GM10266 (cell line): ENCODE results near the gene DOCK2.

Experiments used
- DNase-seq: peaks from one replicate; pipeline ENCODE4 v3.0.0; 2012; ENCODE audit errors: extremely low spot score
- CTCF ChIP-seq: IDR thresholded peaks from 2 replicates; pipeline ENCODE4 v1.5.1; 2012; ENCODE audit warnings: mild to moderate bottlenecking, low read depth; ENCODE audit not compliant: control insufficient read depth, insufficient read depth; ENCODE audit errors: missing control alignments

DOCK2 gene

GRCh38 chr5:169691471-169691870 is 54.4 kb downstream of the DOCK2 start:
- no peak for DNase-seq
- TF ChIP-seq CTCF, result no peak

GRCh38 chr5:169694091-169694625 is 57.1 kb downstream of the DOCK2 start:
- no peak for DNase-seq
- no peak for TF ChIP-seq CTCF

- DNase-seq, result no peak
- no peak for TF ChIP-seq CTCF
Measured at GRCh38 chr5:169695025-169695625, 58.0 kb downstream of the DOCK2 start.

- DNase-seq, result no peak
- TF ChIP-seq CTCF, result no peak
Measured at GRCh38 chr5:169695919-169696490, 58.9 kb downstream of the DOCK2 start.

- TF ChIP-seq CTCF, result no peak
- DNase-seq, result no peak
Measured at GRCh38 chr5:169696621-169697510, 59.8 kb downstream of the DOCK2 start.

- no peak for DNase-seq
- no peak for TF ChIP-seq CTCF
Measured at GRCh38 chr5:169697511-169697890, 60.4 kb downstream of the DOCK2 start.

- no peak for DNase-seq
- no peak for TF ChIP-seq CTCF
Measured at GRCh38 chr5:169697976-169698375, 60.9 kb downstream of the DOCK2 start.
